A204.1 (cell line): ENCODE data around the gene EIF4EBP2.

Source experiments
- FAIRE-seq: peaks from 2 replicates; lab custom pipeline; 2012; peaks lifted over from hg19 to GRCh38; lab: Jason Lieb, UNC

Gene EIF4EBP2

DNA sequence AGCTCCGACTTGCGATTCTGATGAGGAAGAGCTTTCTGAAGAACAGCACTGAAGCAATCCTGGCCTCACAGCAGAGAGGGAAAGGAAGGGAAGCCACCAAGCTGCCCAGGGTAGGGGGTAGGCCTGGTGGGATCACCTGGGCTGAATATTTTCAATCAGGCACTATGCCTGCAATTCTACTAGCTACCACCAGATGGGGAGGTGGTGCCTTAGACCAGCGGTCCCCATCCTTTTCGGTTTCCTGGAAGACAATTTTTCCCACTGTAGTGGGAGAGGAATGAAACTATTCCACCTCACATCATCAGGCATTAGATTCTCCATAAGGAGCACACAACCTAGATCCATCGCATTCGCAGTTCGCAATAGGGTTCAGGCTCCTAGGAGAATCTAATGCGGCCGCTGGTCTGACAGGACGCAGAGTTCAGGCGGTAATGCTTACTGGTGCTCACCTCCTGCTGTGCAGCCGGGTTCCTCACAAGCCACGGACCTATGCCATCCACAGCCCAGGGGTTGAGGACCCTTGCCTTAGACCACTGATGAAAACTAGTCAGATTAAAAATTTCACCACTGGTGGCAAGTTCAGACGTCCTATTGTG, 24.3 kb upstream of the EIF4EBP2 start:
- FAIRE-seq = no peak

DNA sequence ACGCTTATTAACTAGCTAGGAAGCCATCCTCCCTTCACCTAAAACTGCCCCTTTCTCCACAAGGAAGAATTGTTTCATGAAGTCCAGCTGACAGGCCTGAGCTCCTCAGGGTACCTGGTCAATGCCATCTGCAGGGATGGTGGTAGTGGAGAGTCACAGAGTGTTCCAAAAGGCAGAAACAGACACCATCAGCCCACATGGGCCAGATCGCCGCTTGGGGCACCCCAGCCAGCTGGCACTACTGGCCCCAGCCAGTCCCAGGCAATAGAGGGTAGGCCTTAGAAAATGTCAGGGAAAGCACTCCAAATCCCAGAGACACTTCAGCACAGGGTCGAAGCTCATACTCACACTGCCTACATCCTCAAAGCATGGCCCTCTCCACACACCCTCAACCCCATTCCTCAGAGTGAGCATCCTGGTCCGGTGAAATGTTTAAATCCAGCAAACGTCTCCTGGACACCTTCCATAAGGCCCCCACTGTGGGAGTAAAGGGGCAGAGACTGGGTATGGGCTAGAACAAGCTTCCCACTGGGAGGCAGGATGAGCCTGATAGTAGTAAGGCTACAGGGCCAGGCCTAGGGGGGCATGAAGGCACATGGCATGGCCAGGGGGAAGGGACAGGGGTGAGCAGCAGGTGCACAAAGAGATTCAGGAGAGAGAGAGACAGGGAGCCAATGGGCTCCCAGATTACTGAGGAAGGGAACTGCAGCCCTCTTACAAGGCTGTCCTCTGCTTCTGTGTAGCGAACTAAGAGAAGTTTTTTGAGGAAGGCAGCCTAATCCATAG, 23.4 kb upstream of the EIF4EBP2 start:
- FAIRE-seq = no peak

DNA sequence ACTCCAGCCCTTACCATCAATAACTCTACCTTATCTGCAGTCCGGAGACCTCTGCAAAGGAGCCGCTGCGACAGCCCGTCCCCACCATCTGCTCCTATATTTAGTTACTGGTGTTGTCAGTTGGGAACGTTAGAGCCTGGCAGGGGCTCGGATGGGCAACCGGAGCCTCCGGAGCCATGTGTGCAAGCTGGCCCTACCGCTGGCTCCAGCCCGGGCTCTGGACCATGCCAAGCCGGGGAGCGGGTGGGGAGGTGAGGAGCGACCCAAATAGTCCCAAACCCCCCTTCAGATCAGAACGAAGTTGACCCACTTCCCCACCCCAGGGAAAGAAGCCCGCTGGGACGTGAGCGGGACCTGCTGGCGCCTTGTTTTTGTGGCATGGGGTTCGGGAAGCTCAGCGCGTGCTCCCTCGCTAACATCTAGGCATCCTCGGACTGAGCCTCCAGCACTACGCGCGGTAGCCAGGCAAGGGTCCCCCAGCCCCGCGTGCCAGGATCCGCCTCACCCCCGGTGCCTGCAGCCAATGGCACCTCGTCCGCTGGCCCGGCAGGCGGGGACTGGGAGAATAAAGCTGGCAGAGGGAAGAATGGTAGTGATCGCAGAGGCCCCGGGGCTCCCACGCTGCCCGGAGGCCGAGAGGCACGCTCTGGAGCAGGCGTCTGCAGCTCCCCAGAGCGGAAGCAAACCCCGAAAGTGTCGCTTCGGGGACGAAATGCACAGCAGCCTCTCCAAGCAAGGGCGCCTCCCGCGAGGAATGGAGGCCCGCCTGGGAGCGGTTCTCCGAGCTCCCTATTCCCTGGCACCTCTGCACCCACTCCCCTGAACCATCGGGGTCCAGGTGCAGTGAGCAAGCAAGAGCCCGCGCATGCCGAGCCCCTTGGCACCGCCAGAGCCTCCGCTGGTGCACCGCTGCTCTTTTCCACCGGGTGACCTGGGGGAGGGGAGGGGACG, 22.2 kb upstream of the EIF4EBP2 start:
- no peak for FAIRE-seq

DNA sequence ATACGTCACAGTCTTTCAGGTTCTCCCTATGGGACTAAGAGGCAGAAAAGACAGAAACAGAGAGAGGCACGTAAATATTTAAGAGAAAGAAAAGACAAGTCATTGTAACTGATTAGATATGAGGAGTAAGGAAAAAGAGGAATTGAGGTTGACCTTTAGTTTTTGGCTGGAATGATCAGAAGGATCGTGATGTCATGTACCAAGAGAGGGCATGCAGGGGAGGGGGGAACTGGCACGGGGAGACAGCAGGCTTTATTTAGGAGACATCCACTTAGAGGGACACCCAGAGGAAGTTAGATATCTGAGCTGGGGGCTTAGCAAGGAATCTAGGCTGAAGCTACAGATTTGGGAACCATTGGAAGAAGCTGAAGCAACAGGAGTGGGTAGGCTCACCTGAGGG, 12.3 kb upstream of the EIF4EBP2 start:
- no peak for FAIRE-seq

DNA sequence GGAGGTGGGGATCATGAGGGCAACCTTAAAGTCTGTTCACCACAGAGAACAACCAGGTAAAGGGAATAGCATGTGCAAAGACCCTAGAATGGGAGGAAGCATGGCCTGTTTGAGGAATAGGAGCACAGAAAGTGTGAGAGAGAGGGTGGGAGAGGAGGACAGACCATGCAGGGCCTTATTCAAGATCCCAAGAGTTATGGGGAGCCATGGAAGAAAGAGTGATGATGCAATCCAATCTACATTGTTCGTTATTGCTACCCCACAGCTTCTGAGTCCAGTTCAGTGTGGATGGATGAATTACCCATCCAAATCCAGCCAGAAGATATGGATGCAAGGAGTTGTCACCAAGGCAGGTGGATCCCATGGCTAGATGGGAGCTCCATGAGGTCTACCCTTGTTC, 7.8 kb upstream of the EIF4EBP2 start:
- no peak for FAIRE-seq

DNA sequence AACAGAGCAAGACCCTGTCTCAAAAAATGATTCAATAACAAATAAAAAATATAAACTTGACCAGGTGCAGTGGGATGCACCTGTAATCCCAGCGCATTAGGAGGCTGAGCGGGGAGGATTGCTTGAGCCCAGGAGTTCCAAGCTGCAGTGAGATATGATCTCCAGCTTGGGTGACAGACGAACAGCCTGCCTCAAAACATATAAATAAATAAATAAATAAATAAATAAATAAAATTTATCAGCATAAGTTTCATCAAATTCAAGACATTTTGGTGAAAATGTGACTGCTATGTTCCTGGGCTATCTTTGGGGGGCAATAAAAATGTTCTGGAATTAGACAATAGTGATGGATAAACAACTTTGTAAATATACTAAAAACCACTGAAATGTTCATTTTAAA, 4.8 kb upstream of the EIF4EBP2 start:
- no peak for FAIRE-seq

DNA sequence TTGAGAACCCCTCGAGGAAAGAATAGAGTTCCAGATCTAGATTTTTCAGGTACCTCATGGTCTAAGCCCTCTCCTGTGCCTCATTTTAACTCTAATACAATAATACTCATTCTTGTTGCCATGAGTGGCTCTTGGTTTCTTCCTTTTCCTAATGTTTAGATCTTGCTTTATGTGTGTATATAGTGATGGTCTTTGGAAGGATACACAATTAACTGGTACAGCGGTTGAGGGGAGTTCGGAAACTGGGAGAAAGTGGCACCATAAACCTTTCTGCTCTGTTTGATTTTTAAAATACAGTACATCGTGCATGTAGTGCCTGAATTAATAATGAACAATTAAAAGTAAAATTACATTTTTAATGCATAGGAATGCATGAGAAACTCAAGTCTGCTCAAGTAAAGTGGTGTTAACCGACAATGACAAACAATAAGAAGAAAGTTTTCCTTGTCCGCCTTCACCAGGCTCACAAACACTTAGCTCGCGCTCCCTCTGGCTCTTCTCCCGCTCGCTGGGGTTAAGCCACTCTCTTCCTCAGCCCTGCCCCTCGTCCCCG, 386 bp upstream of the EIF4EBP2 start:
- peak; percentile 58 for FAIRE-seq

DNA sequence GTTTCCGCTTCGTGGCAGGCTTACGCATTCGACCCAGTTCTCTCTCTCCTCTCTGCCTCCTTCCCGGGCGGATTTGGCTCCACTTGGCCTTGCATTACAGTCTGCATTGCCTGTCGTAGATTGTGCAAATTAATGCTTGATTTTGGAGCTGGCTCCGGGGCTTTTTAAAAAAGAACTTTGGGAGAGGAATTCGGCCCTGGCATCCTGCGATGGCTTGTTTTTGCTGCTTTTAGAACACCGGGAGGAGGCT, 767 bp downstream of the EIF4EBP2 start:
- no peak for FAIRE-seq

DNA sequence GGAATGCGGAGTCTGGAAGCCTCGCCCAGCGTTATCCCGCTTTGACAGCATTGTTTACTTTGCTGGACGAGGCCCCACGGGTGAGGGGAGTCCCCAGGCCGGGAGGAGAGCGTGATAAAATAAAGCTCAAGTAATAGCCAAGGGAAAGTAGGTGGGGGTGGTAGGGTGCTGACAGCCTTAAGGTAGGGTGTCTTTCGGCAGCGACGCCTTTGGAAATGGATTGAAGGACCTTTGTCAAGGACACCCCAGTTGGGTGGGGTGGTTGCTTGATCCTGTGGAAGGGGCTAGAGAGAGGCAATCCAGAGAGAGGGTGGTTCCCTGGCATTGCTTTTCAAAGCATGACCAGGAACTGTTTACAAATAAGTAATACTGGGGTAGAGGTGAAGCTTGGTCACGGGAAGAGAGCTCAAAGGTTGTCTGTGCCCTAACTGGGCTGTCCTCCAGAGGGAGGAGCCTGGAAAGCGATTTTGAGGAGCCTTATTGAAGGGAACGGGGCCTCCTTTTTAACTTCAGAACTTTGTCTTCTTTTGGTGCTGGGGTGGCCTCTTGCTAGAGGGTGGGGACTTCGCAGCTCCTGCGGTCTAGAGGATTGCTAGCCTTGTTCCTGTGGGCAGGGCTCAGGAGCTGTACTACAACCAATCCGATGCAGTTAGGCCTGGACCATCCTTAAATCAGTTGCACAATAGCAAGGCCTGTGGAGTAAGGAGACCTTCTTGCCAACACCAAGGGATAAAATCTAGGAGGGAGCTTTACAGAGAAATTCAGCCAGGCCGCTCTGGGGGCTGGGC, 1.3 kb downstream of the EIF4EBP2 start:
- no peak for FAIRE-seq

DNA sequence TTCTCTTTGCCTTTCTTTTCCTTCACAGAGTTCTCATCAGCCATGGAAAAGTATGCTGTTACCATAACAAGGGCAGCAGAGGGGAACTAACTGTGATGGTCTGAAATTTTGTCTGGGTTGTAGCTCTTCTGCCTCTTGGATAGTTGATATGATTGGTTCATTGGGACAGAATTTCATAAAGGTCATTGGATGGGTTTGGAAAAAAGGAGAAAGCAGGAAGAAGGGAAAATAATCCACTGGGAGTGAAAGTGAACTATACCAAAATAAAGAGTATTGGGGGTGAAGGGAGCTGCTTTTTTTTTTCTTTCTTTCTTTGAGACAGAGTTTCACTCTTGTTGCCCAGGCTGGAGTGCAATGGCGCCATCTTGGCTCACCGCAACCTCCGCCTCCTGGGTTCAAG, 5.8 kb downstream of the EIF4EBP2 start:
- FAIRE-seq = no peak

DNA sequence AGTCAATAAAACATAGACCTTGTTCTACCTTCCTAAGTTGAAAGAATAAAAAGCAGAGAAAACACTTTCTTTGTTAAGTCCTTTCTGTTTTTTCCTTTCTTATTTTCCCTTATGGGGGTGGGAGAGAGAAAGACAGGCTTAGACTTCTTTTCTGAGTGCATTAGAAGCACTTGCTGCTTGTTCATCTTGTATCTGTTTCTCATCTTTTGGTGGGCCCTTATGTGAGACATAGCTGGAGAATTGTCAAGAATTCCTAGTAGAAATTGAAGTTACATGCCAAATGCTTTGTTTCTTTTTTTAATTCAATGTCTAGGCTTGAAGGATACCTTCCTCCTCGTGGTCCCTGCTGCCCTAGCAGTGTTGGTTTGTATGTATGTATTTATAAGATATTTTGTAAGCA, 6.7 kb downstream of the EIF4EBP2 start:
- no peak for FAIRE-seq

DNA sequence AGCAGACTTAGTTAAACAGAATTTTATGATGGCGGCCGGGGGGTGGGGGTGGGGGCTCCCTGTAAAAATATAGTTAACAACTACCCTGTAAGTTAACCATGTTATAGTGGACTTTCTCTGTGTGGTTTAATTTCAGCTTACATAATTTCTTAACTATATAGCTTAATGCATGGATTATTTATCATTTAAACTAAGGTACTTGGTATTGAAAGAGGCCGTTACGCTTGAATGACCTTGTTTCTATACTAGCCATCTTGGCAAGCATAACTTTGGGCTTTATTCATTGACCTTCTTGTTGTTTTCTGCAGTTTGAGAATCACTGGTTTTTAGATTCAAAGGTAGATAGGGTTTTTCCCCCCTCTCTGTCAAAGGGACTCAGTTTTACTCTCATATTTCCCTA, 8.4 kb downstream of the EIF4EBP2 start:
- FAIRE-seq = no peak

DNA sequence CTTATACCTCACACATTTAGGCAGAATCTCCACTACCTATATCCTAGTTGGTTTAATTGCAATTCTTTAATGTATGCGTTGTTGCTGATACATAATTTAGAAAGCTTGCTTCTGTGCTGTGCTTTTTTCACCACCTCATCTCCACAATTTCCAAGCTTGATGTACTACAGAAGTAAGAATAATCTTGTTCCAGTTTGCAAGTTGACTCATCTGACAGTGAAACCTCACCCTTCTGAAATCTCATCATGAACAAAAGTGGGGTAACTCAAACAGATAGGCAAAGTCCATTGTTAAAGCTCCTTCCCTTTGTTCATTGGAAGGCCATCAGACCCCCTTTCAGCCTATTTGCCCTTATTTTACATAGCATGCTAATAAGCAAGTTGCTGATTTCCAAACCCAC, 13.6 kb downstream of the EIF4EBP2 start:
- no peak for FAIRE-seq

DNA sequence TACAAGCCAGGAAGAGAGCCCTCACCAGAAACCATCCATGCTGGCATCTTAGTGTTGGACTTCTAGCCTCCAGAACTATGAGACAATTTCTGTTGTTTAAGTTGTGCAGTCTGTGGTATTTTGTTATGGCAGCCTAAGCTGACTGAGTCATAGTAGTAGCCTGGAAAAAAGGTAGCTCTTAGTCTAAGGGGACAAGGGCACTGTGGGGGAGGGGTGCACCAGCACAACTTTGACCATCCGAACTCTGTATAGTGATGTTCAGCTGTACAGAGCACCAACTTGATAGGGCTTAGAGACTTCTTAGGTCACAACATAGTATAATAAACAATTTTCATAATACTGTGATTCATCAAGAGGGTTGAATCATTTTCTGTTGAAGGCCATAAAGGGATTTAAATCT, 14.3 kb downstream of the EIF4EBP2 start:
- FAIRE-seq = no peak

DNA sequence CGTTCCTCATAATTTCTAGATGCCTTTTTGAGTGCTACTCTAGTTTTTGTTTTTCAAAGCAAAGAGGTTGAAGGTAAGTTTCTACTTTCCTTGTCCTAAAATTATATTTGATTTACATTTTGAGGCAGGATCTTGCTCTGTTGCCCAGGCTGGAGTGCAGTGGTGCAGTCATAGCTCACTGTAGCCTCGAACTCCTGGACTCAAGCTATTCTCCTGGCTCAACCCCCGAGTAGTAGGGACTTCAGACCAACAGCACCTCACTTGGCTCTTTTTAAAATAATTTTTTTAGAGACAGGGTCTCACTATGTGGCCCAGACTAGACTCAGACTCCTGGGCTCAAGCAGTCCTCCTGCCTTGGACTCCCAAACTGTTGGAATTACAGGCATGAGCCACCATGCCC, 14.8 kb downstream of the EIF4EBP2 start:
- FAIRE-seq = no peak

DNA sequence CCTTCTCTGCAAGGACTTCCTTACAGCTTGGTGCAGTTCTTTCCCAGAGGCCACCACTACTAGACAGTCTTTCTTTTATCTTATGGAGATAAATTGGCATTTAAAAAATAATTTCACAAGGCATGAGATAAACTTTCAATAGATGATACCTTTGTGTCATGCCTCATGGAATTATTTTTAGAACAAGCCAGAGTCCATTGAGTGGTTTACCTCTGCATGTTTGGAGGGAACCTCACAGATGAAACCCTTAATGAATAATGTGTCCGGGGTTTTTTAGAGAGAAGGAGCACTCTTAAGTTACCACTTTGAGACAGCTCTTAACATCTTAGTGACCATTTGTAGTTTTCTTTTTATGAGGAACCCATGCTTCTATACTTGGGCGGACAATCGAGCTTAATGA, 20.4 kb downstream of the EIF4EBP2 start:
- FAIRE-seq = no peak

DNA sequence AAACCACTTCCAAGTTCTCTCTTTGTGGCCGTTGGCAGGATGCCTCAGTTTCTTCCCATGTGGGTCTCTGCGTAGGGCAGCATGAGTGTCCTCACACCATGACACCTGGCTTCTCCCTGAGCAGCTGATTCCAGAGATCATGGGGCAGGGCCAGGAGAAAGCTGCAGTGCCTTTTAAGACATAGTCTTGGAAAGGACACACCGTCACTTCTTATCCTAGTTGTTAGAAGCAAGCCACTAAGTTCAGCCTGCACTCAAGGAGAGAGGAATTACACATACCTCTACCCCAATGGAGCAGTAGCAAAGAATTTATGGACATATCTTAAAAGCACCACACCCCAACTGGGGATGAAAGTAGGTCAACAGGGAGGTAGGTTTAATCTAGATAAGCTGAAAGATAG, 21.2 kb downstream of the EIF4EBP2 start:
- FAIRE-seq = no peak

DNA sequence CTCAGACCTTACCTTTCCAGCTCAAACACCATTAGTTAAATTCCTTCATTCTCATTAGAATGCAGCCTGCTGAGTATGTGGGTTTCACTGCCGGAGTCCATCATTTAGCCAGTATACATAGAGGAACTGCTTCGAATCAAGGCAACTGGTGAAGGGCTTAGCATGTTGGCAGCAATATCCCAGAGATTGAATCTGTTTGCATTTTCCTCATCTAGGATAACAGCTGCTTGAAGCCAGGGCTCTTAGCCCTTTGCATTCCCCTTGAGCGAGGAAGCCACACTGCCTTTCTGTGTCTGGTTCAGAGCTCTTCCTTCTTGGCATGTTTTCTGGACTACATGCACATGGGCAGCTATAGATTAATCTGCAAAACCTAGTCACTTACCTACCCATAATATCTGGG, 22.9 kb downstream of the EIF4EBP2 start:
- FAIRE-seq = no peak

DNA sequence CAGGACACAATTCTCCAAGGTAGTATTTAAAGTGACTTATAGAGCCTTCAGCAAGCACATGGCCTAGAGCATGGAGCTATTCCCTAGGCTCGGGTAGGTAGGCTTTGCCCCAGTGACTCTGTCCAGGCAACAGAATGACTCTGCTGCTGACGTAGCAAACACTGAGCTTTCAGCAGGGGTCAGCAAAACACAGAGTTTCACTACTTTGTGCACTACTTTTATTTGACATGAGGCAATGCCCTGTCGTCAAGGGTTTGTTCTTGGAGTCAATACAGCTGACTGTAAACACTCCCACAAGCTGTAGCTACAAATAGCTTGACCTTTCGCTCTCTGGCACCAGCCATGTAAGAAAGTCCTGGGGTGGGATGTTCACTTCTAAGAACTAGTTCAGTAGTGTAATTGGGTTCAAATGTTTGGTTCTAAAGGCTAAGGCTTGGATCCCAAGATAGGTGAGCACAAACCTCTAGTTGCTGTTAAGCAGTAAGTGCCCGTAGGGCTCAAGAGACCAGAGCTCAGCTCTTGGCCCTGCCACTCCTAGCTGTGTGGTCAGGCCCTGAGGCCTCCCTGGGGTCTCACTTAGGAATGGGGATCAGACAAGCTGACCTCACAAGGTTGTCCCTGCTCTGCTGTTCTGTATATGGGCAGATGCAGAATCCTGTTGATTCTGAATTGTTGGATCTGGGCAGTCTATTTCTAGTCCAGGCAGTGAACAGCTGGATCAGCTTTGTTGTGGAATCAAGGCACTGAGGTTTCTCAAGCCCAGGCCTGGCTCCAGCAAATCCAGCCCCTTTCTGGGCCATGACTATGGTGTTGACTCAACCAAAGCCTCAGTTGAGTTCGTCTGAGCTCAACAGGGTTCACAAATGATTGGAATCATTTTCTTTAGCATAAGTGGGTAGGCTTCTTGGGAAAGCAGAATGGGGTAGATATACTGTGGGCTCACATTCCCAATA, 26.8 kb downstream of the EIF4EBP2 start:
- FAIRE-seq = no peak

DNA sequence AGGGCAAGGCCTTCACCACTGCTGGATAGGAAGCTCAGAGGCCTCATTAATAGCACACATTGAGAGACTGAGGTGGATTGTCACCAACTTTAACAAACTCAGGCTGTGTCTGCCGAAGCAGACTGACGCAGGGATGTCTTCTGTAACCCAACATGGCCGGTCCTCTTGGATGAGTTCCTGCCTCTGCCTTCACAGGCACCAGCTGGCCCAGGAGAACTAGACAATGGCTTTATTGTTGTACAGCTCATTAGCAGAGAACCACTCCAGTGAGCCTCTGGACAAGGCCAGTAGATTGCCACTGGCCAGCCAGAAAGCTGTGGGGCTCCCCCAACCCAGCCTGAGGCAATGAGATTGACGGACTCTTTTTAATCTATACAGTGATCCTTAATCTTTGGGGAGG, 28.2 kb downstream of the EIF4EBP2 start:
- FAIRE-seq = no peak
